A549 (cell line): ENCODE measurements around the gene CENPX. TPM values are rescaled to one million over a fixed set of nuclear protein-coding genes. Genes with fewer than 3 reads are reported as not detected.

Experiments used
- ATAC-seq, 2 experiments: fragments of 200-7000 bp in 1 of 2; fragments of >200 bp in 1 of 2; cut with Nextera tagmentation in 1 of 2; cut with Tn5 transposase in 1 of 2; 3 replicates each; pipeline versions ENCODE4 v1.8.0 to v1.9.1; 2018 to 2020; ENCODE audit warnings: mild to moderate bottlenecking in 1 of 2, moderate library complexity in 1 of 2
- CTCF ChIA-PET: fragments of 300-600 bp; sonication (Branson Sonifier 250); formaldehyde crosslinking; extraction: SDS; loops from one replicate; lab custom pipeline; 2021; ENCODE audit warnings: antibody characterized with exemption, inconsistent platforms; lab: Yijun Ruan, JAX
- POLR2A ChIA-PET: fragments of 350-600 bp; formaldehyde crosslinking; extraction: SDS; loops from one replicate; lab custom pipeline; 2021; ENCODE audit warnings: antibody characterized with exemption, inconsistent platforms; lab: Yijun Ruan, JAX
- DNase-seq, 2 experiments: peaks; one replicate each; pipeline versions ENCODE4 v3.0.0 to v3.0.0-alpha.2; 2011 to 2016; ENCODE audit warnings: low read depth in 1 of 2, low spot score in 1 of 2
- FAIRE-seq: peaks from 2 replicates; lab custom pipeline; 2011; peaks lifted over from hg19 to GRCh38; lab: Jason Lieb, UNC
- H3K27ac ChIP-seq, 2 experiments: fragments of >200 bp; sonication (Bioruptor Twin); formaldehyde crosslinking; 3 replicates each; pipeline ENCODE4 v1.5.1; 2016 to 2017
- H3K4me1 ChIP-seq: fragments of >200 bp; sonication (Bioruptor Twin); formaldehyde crosslinking; 3 replicates; pipeline ENCODE4 v1.6.1; 2016
- H3K4me2 ChIP-seq: fragments of >200 bp; sonication (Bioruptor Twin); formaldehyde crosslinking; 3 replicates; pipeline ENCODE4 v1.6.1; 2016
- H3K4me3 ChIP-seq: fragments of >200 bp; sonication (Bioruptor Twin); formaldehyde crosslinking; 3 replicates; pipeline ENCODE4 v1.5.1; 2016
- H3K9me3 ChIP-seq: fragments of >200 bp; sonication (Bioruptor Twin); formaldehyde crosslinking; 3 replicates; pipeline ENCODE4 v1.6.1; 2016
- BHLHE40 ChIP-seq: IDR thresholded peaks from 2 replicates; pipeline ENCODE4 v1.6.1; 2012; ENCODE audit warnings: low read depth, low read length, inconsistent platforms
- CHD2 ChIP-seq: fragments of 150-350 bp; IDR thresholded peaks from 2 replicates; pipeline ENCODE4 v1.6.1; 2014; ENCODE audit warnings: low read length; ENCODE audit not compliant: partially characterized antibody
- CTCF ChIP-seq: fragments of >200 bp; sonication (Bioruptor Twin); formaldehyde crosslinking; IDR thresholded peaks from 3 replicates; pipeline ENCODE4 v1.5.1; 2016
- EHF ChIP-seq: fragments of 250-450 bp; sonication (Bioruptor Pico); IDR thresholded peaks from 2 replicates; pipeline ENCODE4 v1.5.0; 2020; ENCODE audit warnings: mild to moderate bottlenecking
- ELK1 ChIP-seq: fragments of 150-350 bp; IDR thresholded peaks from 2 replicates; pipeline ENCODE4 v1.6.1; 2014; ENCODE audit warnings: low read depth, mild to moderate bottlenecking, low read length
- EP300 ChIP-seq, 2 experiments: fragments of >200 bp; sonication (Bioruptor Twin); formaldehyde crosslinking; IDR thresholded peaks; 2 replicates in 1 of 2; 3 replicates in 1 of 2; pipeline ENCODE4 v1.6.1; 2016 to 2017
- FOXS1 ChIP-seq: fragments of 250-450 bp; sonication (Bioruptor Pico); IDR thresholded peaks from 2 replicates; pipeline ENCODE4 v1.5.0; 2020; ENCODE audit warnings: mild to moderate bottlenecking, moderate library complexity
- GATA3 ChIP-seq: IDR thresholded peaks from 2 replicates; pipeline ENCODE4 v1.6.1; 2012; ENCODE audit warnings: borderline replicate concordance
- HOXA7 ChIP-seq: fragments of 250-450 bp; sonication (Bioruptor Pico); IDR thresholded peaks from 2 replicates; pipeline ENCODE4 v1.5.0; 2020; ENCODE audit warnings: mild to moderate bottlenecking, moderate library complexity
- HOXB5 ChIP-seq: fragments of 250-450 bp; sonication (Bioruptor Pico); IDR thresholded peaks from 2 replicates; pipeline ENCODE4 v1.5.0; 2020; ENCODE audit warnings: mild to moderate bottlenecking, moderate library complexity
- JUN ChIP-seq, 2 experiments: fragments of >200 bp; sonication (Bioruptor Twin); formaldehyde crosslinking; IDR thresholded peaks; 2 replicates in 1 of 2; 3 replicates in 1 of 2; pipeline ENCODE4 v1.6.1; 2016 to 2017
- JUNB ChIP-seq: fragments of >200 bp; sonication (Bioruptor Twin); formaldehyde crosslinking; IDR thresholded peaks from 2 replicates; pipeline ENCODE4 v1.6.1; 2016
- MAZ ChIP-seq: fragments of 150-350 bp; IDR thresholded peaks from 2 replicates; pipeline ENCODE4 v1.6.1; 2014; ENCODE audit warnings: antibody characterized with exemption, low read depth, low read length, borderline replicate concordance
- MYC ChIP-seq: IDR thresholded peaks from 2 replicates; pipeline ENCODE4 v1.6.1; 2012; ENCODE audit warnings: mild to moderate bottlenecking, inconsistent platforms, low read length, improper control_type of control experiment, borderline replicate concordance
- NFE2L2 ChIP-seq: fragments of 150-350 bp; conservative IDR thresholded peaks from 2 replicates; pipeline ENCODE4 v1.6.1; 2014; ENCODE audit warnings: low read length
- POLR2A ChIP-seq: IDR thresholded peaks from 2 replicates; pipeline ENCODE4 v1.6.1; 2012; ENCODE audit warnings: mild to moderate bottlenecking, low read length
- POLR2AphosphoS2 ChIP-seq: conservative IDR thresholded peaks from 2 replicates; pipeline ENCODE4 v1.6.1; 2012; ENCODE audit warnings: low read length, improper control_type of control experiment, inconsistent platforms
- RAD21 ChIP-seq, 2 experiments: fragments of >200 bp in 1 of 2; sonication (Bioruptor Twin) in 1 of 2; formaldehyde crosslinking in 1 of 2; IDR thresholded peaks in 1 of 2; conservative IDR thresholded peaks in 1 of 2; 2 replicates in 1 of 2; 3 replicates in 1 of 2; pipeline ENCODE4 v1.6.1; 2012 to 2018; ENCODE audit warnings: inconsistent platforms in 1 of 2
- RARB ChIP-seq: fragments of 250-450 bp; sonication (Bioruptor Pico); IDR thresholded peaks from 2 replicates; pipeline ENCODE4 v1.8.0; 2021; ENCODE audit warnings: mild to moderate bottlenecking, moderate library complexity
- RCOR1 ChIP-seq: fragments of 150-350 bp; IDR thresholded peaks from 2 replicates; pipeline ENCODE4 v1.6.1; 2014; ENCODE audit warnings: antibody characterized with exemption, low read length, low read depth
- REST ChIP-seq: fragments of 200-600 bp; sonication (generic); IDR thresholded peaks from 2 replicates; pipeline ENCODE4 v1.6.1; 2016; ENCODE audit warnings: antibody characterized with exemption, mild to moderate bottlenecking, moderate library complexity
- RFX5 ChIP-seq: fragments of 450-650 bp; IDR thresholded peaks from 2 replicates; pipeline ENCODE4 v1.7.1; 2014; ENCODE audit warnings: antibody characterized with exemption, mild to moderate bottlenecking, moderate library complexity
- RNF2 ChIP-seq: fragments of 200-600 bp; sonication (generic); IDR thresholded peaks from 2 replicates; pipeline ENCODE4 v1.6.1; 2016; ENCODE audit warnings: low read depth, mild to moderate bottlenecking, antibody characterized with exemption, moderate library complexity, borderline replicate concordance
- SMC3 ChIP-seq: fragments of >200 bp; sonication (Bioruptor Twin); formaldehyde crosslinking; IDR thresholded peaks from 3 replicates; pipeline ENCODE4 v1.6.1; 2018; ENCODE audit warnings: inconsistent platforms
- TFCP2L1 ChIP-seq: fragments of 250-450 bp; sonication (Bioruptor Pico); IDR thresholded peaks from 2 replicates; pipeline ENCODE4 v1.5.0; 2021; ENCODE audit warnings: mild to moderate bottlenecking
- TP53 ChIP-seq: fragments of 250-450 bp; sonication (Bioruptor Pico); IDR thresholded peaks from 2 replicates; pipeline ENCODE4 v1.5.0; 2021; ENCODE audit warnings: mild to moderate bottlenecking, moderate library complexity
- ZNF302 ChIP-seq: fragments of 250-450 bp; sonication (Bioruptor Pico); IDR thresholded peaks from 2 replicates; pipeline ENCODE4 v1.9.0; 2021; ENCODE audit warnings: inconsistent platforms, mild to moderate bottlenecking, moderate library complexity
- WGBS: methylation state at CpG from one replicate; pipeline ENCODE4 v1.1.6; 2017; ENCODE audit errors: missing lambda C conversion rate; 5-methylcytosine and 5-hydroxymethylcytosine counted together
- polyA plus RNA-seq, 4 experiments: library from polyadenylated mRNA; depleted of rRNA in 3 of 4; stranded (reverse); fragments of >200 nt; fragmentation: RNase III in 1 of 4; extraction: RNeasy Plus Mini Kit Qiagen cat#74134 plus additional on column Dnase treatment in 1 of 4; gene quantifications; 2 replicates in 3 of 4; 3 replicates in 1 of 4; pipeline ENCODE4 v1.2.3, GENCODE V29; 2011 to 2017
- TF ChIP-seq, protein P1 (sequence below): IDR thresholded peaks from 2 replicates; pipeline ENCODE4 v1.6.1; 2012
- TF ChIP-seq, protein P2 (sequence below): IDR thresholded peaks from 2 replicates; pipeline ENCODE4 v1.6.1; 2012; ENCODE audit warnings: low read depth, borderline replicate concordance
- TF ChIP-seq, protein P3 (sequence below): fragments of 450-650 bp; IDR thresholded peaks from 2 replicates; pipeline ENCODE4 v1.6.1; 2014; ENCODE audit warnings: antibody characterized with exemption

The CENPX gene
- polyA plus RNA-seq, 2 of the 4 experiments (the other 2 are of a cell fraction), result 80.5 to 222 TPM

GRCh38 chr17:82003411-82004381 is 19.0 kb downstream of the CENPX start:
- ChIA-PET CTCF (interaction anchor here (1.0 to 33.2 kb wide), 15 partner anchors 7 to 134 kb away, joined by 3 to 794 read pairs (median 6); partner anchors contain the start of genes CENPX, LRRC45 and NOTUM), POLR2A (interaction anchor here (0.5 to 1.8 kb wide), 7 partner anchors 9 to 44 kb away, joined by 3 to 9 read pairs (median 3); partner anchors contain the start of genes CENPX, DCXR and LRRC45)
- Histone ChIP-seq H3K9me3 (no peaks in the 10 kb centered on the region), H3K4me3 (no peak overlapping the region), H3K4me2 (peak overlapping the region; percentile 61), H3K27ac (peak overlapping the region; percentile 81 to 93), H3K4me1 (peaks cover 64% of the 10 kb centered on the region)
- DNase-seq, result peak; percentile 90 to 95
- peak; percentile 86 for FAIRE-seq
- peak; percentile 85 to 91 for ATAC-seq
- WGBS, result 35% methylated on average over 43 of the region's 53 CpGs
- TF ChIP-seq, protein P1, sequence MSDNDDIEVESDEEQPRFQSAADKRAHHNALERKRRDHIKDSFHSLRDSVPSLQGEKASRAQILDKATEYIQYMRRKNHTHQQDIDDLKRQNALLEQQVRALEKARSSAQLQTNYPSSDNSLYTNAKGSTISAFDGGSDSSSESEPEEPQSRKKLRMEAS, result peak; percentile 100
- TF ChIP-seq RFX5, result peak; percentile 12; the same call in 1 of the 2 replicates
- TF ChIP-seq HOXB5 (CRISPR knock-in tag), result peak; percentile 92
- peak; percentile 61; the same call in 1 of the 2 replicates for TF ChIP-seq GATA3
- TF ChIP-seq MYC, result peak; percentile 96
- TF ChIP-seq CHD2, result no peak
- peak; percentile 64 to 89; a peak in 4 of 5 replicates for TF ChIP-seq JUN (IDR thresholded peaks at IDR 0.05)
- TF ChIP-seq MAZ, result 0 out of 2 replicates have a peak, but pooled peaks have one; percentile 5
- TF ChIP-seq, protein P2, sequence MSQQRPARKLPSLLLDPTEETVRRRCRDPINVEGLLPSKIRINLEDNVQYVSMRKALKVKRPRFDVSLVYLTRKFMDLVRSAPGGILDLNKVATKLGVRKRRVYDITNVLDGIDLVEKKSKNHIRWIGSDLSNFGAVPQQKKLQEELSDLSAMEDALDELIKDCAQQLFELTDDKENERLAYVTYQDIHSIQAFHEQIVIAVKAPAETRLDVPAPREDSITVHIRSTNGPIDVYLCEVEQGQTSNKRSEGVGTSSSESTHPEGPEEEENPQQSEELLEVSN, result peak; percentile 99
- TF ChIP-seq, protein P3, sequence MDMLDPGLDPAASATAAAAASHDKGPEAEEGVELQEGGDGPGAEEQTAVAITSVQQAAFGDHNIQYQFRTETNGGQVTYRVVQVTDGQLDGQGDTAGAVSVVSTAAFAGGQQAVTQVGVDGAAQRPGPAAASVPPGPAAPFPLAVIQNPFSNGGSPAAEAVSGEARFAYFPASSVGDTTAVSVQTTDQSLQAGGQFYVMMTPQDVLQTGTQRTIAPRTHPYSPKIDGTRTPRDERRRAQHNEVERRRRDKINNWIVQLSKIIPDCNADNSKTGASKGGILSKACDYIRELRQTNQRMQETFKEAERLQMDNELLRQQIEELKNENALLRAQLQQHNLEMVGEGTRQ, result peak; percentile 68
- no peak for TF ChIP-seq RCOR1
- no peak for TF ChIP-seq NFE2L2
- TF ChIP-seq TFCP2L1 (CRISPR knock-in tag), result peak; percentile 78; the same call in 1 of the 2 replicates
- TF ChIP-seq ZNF302, result peak; percentile 79
- TF ChIP-seq POLR2AphosphoS2, result no peak
- TF ChIP-seq POLR2A, result no peak
- TF ChIP-seq ELK1, result no peak
- TF ChIP-seq FOXS1 (CRISPR knock-in tag), result peak; percentile 82
- TF ChIP-seq TP53, result peak; percentile 92
- peak; percentile 74 for TF ChIP-seq BHLHE40
- no peak for TF ChIP-seq RNF2
- TF ChIP-seq RARB, result 0 out of 2 replicates have a peak, but pooled peaks have one; percentile 17
- peak; percentile 86; the same call in 1 of the 2 replicates for TF ChIP-seq EHF
- 0 out of 5 replicates have a peak, but pooled peaks of 1 of the 2 experiments have one; percentile 38 for TF ChIP-seq EP300 (IDR thresholded peaks at IDR 0.05)
- peak; percentile 29; the same call in 1 of the 2 replicates for TF ChIP-seq REST
- TF ChIP-seq HOXA7 (CRISPR knock-in tag), result no peak
- no peak; the same call in 2 of the 3 replicates for TF ChIP-seq SMC3
- TF ChIP-seq RAD21 (conservative IDR thresholded peaks at IDR 0.05 in 1 of 2, IDR thresholded peaks at IDR 0.05 in 1 of 2), result peak in 1 of 2 experiments; percentile 39; a peak in 2 of 5 replicates
- peak; percentile 55; the same call in 1 of the 2 replicates for TF ChIP-seq JUNB
- no peak for TF ChIP-seq CTCF
